ENCODE measurements around the gene EFNA5. TPM values are rescaled to one million over a fixed set of nuclear protein-coding genes. Genes with fewer than 3 reads are reported as not detected.
"Not testable (repeated sequence)": the region's sequence is repeated elsewhere in the genome, so short reads cannot be mapped to it uniquely, and the experiment has no call there.

EFNA5 gene
- total and polyA plus RNA-seq, 2 donors from 2014 or later = 5.9 to 54.4 TPM

DNA sequence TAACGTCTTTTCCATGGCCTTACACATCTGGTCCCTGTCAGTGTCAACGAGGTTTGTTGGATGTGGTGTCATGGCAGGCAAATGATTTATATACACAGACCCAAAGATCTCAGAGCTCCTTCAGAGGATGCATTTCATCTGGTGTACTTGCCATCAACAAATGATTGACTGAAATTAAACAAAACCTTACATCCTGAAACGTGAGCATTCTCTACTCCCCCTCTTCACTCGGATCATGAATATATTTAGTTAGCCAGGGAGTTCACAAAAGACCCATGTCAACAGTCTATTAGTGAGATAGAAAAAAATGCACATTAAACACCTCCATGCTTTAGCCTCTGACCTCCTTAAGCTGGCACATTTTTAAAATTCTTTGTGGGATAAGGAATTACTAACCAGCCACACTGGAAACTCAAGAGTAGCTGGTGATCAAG lies 215.6 kb downstream of the EFNA5 start:
- TF ChIP-seq, protein P1, sequence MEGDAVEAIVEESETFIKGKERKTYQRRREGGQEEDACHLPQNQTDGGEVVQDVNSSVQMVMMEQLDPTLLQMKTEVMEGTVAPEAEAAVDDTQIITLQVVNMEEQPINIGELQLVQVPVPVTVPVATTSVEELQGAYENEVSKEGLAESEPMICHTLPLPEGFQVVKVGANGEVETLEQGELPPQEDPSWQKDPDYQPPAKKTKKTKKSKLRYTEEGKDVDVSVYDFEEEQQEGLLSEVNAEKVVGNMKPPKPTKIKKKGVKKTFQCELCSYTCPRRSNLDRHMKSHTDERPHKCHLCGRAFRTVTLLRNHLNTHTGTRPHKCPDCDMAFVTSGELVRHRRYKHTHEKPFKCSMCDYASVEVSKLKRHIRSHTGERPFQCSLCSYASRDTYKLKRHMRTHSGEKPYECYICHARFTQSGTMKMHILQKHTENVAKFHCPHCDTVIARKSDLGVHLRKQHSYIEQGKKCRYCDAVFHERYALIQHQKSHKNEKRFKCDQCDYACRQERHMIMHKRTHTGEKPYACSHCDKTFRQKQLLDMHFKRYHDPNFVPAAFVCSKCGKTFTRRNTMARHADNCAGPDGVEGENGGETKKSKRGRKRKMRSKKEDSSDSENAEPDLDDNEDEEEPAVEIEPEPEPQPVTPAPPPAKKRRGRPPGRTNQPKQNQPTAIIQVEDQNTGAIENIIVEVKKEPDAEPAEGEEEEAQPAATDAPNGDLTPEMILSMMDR (IDR thresholded peaks at IDR 0.05; ENCODE audit: borderline replicate concordance, extremely low read depth, insufficient read depth) = no peak
- intact Hi-C loops (cut with DNase I) = no loop called here
- FAIRE-seq = no peak
- Histone ChIP-seq H3K4me1 (ENCODE audit: control insufficient read depth in 2 of 3, insufficient read depth in 2 of 3, low read depth in 1 of 3, low read length in 3 of 3) (peaks cover 0 to 4% (median 4%) of the 10 kb centered on the region in 3 donors), H3K4me3 (ENCODE audit: low read length in 3 of 3) (no peak overlapping the region), H3K27me3 (ENCODE audit: control insufficient read depth, insufficient read depth, low read length) (no peaks in the 10 kb centered on the region), H3K27ac (ENCODE audit: low read depth in 2 of 2, low read length in 2 of 2) (no peak overlapping the region), H3K36me3 (ENCODE audit: control insufficient read depth in 2 of 3, insufficient read depth in 3 of 3, low read length in 3 of 3) (no peaks in the 10 kb centered on the region), H3K9ac (ENCODE audit: low read length in 3 of 3) (no peak overlapping the region), H3K9me3 (ENCODE audit: control insufficient read depth in 2 of 3, insufficient read depth in 1 of 3, low read length in 3 of 3) (peaks cover 0 to 4% (median 0%) of the 10 kb centered on the region in 3 donors)
- DNase-seq = peak in 4 of 5 donors; percentile 55 to 92 (median 80)

DNA sequence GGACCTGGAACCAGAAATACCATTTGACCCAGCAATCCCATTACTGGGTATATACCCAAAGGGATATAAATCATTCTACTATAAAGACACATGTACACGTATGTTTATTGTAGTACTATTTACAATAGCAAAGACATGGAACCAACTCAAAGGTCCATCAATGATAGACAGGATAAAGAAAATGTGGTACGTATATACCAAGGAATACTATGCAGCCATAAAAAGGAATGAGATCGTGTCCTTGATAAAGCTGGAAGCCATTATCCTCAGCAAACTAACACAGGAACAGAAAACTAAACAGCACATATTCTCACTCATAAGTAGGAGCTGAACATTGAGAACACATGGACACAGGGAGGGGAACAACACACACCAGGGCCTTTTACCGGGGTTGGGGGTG lies 218.9 kb downstream of the EFNA5 start:
- FAIRE-seq = not testable (repeated sequence)

DNA sequence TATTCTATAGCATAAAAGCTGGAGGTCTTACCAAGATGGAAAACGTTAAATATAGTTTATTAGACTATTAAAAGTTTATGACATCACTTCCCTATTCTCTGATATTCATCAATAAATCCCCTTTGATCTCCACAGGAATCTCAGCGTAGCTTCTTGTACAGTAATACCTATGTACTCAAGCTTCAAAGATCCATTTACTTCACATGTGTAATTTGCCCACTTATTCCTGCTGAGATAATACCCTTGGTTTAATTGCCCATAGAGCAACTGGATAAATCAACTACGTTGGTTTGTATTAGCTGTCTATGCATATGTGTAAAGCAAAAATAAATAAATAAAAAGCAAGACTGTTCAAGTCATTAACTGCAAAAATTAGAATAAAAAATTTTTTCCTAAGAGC lies 219.7 kb downstream of the EFNA5 start:
- no peak overlapping the region for H3K27ac ChIP-seq (ENCODE audit: low read depth in 2 of 2, low read length in 2 of 2)
- TF ChIP-seq, protein P1 (IDR thresholded peaks at IDR 0.05; ENCODE audit: borderline replicate concordance, extremely low read depth, insufficient read depth) = no peak
- H3K27me3 ChIP-seq (ENCODE audit: control insufficient read depth, insufficient read depth, low read length) = no peaks in the 10 kb centered on the region
- no peaks in the 10 kb centered on the region for H3K36me3 ChIP-seq (ENCODE audit: control insufficient read depth in 2 of 3, insufficient read depth in 3 of 3, low read length in 3 of 3)
- H3K9ac ChIP-seq (ENCODE audit: low read length in 3 of 3) = no peak overlapping the region
- no peak overlapping the region for H3K4me3 ChIP-seq (ENCODE audit: low read length in 3 of 3)
- DNase-seq = no peak
- peaks cover 0 to 4% (median 0%) of the 10 kb centered on the region in 3 donors for H3K4me1 ChIP-seq (ENCODE audit: control insufficient read depth in 2 of 3, insufficient read depth in 2 of 3, low read depth in 1 of 3, low read length in 3 of 3)
- H3K9me3 ChIP-seq (ENCODE audit: control insufficient read depth in 2 of 3, insufficient read depth in 1 of 3, low read length in 3 of 3) = peaks cover 0 to 4% (median 0%) of the 10 kb centered on the region in 3 donors
- no peak for FAIRE-seq
- intact Hi-C loops (cut with DNase I) = no loop called here

More for the DNA sequence above, 218.9 kb downstream of the EFNA5 start:
- H3K27ac ChIP-seq (ENCODE audit: low read depth in 2 of 2, low read length in 2 of 2); H3K9me3 ChIP-seq (ENCODE audit: control insufficient read depth in 2 of 3, insufficient read depth in 1 of 3, low read length in 3 of 3); H3K27me3 ChIP-seq (ENCODE audit: control insufficient read depth, insufficient read depth, low read length); H3K4me1 ChIP-seq (ENCODE audit: control insufficient read depth in 2 of 3, insufficient read depth in 2 of 3, low read depth in 1 of 3, low read length in 3 of 3); intact Hi-C loops (cut with DNase I); DNase-seq; H3K36me3 ChIP-seq (ENCODE audit: control insufficient read depth in 2 of 3, insufficient read depth in 3 of 3, low read length in 3 of 3); H3K9ac ChIP-seq (ENCODE audit: low read length in 3 of 3); H3K4me3 ChIP-seq (ENCODE audit: low read length in 3 of 3): not testable (repeated sequence)

DNA sequence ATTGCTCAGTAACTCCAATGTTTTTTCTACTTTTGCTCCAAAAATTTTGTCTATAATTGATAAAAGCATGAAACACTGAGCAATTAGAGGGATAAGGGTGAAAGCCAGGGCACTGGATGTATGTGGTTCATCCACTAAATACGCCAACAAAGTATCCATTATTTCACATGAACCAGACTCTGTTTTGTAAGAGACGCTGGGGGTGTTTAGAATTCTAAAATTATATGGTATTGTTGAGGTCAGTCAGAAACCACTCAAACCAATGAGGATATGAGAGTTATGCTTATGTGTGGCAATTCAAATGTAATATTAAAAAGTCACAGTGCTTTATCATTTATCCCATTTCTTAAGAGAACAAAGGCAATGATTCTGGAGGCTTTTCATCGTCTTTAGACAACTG lies 220.2 kb downstream of the EFNA5 start:
- Histone ChIP-seq H3K4me1 (ENCODE audit: control insufficient read depth in 2 of 3, insufficient read depth in 2 of 3, low read depth in 1 of 3, low read length in 3 of 3) (peaks cover 0 to 4% (median 0%) of the 10 kb centered on the region in 3 donors), H3K27ac (ENCODE audit: low read depth in 2 of 2, low read length in 2 of 2) (no peak overlapping the region), H3K9me3 (ENCODE audit: control insufficient read depth in 2 of 3, insufficient read depth in 1 of 3, low read length in 3 of 3) (peaks cover 0 to 4% (median 0%) of the 10 kb centered on the region in 3 donors), H3K36me3 (ENCODE audit: control insufficient read depth in 2 of 3, insufficient read depth in 3 of 3, low read length in 3 of 3) (no peaks in the 10 kb centered on the region), H3K27me3 (ENCODE audit: control insufficient read depth, insufficient read depth, low read length) (no peaks in the 10 kb centered on the region), H3K9ac (ENCODE audit: low read length in 3 of 3) (no peak overlapping the region), H3K4me3 (ENCODE audit: low read length in 3 of 3) (no peak overlapping the region)
- intact Hi-C loops (cut with DNase I) = no loop called here
- FAIRE-seq (no peak), DNase-seq (no peak)
- TF ChIP-seq, protein P1 (IDR thresholded peaks at IDR 0.05; ENCODE audit: borderline replicate concordance, extremely low read depth, insufficient read depth) = no peak

All from kidney (tissue), 14 donors.